Stimulated activated CD4-positive, alpha-beta T cell treated with anti-CD3 and anti-CD28 coated beads, Interleukin-2, amount 100 ng/mL, for 24 hours (primary cell): ENCODE measurements around the gene TRIP12.
"Not testable (repeated sequence)": the region's sequence is repeated elsewhere in the genome, so short reads cannot be mapped to it uniquely, and the experiment has no call there.

Experiments
- DNase-seq, 2 donors: peaks; one replicate each; pipeline ENCODE4 v3.0.0-alpha.2; 2020

TRIP12 gene

DNA sequence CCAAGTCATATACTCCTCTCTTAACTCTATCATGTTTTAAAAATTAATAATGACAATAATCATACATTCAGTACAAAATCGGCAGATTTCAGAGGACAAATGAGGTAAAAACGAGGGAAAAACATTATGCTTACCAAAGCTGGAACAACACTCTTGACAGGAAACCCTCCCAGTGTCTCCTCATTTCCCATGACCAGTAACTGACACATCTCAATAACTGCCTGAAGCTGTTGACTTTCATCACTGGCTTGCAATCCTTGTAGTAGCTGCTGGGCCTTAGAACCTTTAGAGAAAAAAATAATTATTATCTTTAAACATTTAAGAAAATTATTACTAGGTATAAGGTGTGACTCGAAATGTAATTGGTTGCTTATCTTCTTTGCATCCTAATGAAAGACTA, 103.6 kb downstream of the TRIP12 start:
- no peak for DNase-seq

DNA sequence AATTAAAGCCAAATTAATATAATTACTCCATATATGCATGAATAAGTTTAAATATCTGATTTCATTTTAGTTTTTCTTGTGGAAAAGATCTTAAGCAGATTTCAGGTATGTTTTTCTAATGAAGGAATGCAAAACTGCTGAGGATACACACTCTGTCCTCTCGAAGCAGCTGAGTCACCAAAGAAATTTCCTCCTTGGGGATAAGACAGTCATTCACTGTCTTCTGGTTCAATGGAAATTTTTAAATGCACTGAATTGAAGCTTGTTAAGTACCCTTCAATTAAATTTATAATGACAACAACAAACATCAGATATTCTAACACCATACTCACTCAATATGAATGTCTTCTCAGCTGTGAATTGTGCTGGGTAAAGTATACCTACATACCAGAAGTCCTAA, 106.0 kb downstream of the TRIP12 start:
- no peak for DNase-seq

GRCh38 chr2:229815342-229815741, 106.5 kb downstream of the TRIP12 start:
- DNase-seq: no peak

DNA sequence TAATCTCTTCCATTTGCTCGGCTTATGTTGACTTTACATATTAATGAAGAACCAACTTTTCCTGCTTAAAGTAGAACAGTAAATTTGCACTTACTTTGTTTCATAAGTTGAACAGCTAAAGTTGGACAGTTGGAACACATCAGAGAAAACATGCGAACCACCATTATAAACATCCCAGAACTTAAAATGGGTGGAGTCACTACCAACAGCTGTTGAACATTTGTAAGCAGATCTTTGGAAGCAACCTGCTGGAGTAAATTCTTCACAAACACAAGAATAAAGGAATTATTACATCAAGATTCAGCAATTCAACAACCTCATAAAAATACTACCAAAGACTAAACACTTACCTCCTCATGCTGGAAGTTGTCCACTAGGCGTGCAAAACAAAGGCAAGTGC, 111.0 kb downstream of the TRIP12 start:
- no peak for DNase-seq

DNA sequence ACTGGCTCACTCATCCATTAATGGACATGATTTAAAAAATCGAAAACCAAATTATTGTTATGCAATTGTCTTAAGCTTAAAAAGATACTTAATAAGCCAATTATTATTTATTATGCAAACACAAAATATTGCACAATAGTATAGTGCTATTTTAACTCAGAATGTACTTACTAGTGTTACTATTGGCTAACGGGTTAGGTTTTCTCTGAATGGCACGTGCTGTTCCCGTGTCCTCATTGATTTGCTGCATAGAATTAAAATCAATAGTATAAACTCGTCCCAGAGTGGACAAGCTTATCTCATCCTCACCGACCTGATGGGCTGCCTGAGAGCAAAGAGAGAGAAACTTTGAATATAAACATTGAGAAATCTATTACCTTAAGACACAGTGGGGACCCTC, 116.2 kb downstream of the TRIP12 start:
- no peak for DNase-seq

GRCh38 chr2:229802785-229803184, 119.0 kb downstream of the TRIP12 start:
- DNase-seq: no peak

GRCh38 chr2:229800997-229801754, 120.6 kb downstream of the TRIP12 start:
- DNase-seq: peak; percentile 77 to 78

- no peak for DNase-seq
These were observed 123.2 kb downstream of the TRIP12 start for GRCh38 chr2:229798446-229799155.

DNA sequence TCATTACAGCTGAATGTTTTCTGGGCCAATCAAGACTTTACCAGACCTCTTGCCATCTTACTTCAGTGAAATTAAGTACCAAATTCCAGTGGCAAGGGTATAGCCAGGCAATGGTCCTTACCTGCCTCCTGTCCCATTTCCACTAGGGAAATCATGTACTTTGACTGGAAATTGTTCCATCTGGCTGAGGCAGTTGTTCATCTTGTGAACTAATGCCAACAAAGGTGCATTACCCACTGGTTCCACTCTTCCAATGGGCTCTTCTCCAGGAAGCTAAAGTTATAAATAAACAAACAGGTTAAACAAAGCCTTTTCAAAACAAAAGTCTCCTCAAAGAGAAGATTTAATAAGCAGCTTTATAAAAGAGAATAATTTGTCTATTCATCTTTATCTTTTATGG, 126.8 kb downstream of the TRIP12 start:
- no peak for DNase-seq

DNA sequence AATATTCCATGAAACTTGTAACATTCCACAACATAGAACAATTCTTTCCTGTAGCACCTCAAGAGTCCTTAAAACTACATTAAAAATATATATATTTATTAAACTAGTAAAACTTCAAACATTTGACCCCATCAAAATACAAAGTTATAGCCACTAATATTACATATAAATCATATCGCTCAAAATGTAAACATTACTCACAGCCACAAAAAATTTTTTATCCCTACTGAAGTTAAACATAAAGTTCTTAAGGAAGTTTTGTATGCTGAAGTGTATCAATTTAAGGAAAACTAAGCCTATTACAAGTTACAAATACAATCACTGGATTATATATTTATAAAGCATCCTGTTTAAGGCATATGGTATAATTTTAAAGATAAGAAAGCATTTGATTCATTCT, 127.2 kb downstream of the TRIP12 start:
- no peak for DNase-seq

GRCh38 chr2:229786289-229786688, 135.5 kb downstream of the TRIP12 start:
- DNase-seq: not testable (repeated sequence)

DNA sequence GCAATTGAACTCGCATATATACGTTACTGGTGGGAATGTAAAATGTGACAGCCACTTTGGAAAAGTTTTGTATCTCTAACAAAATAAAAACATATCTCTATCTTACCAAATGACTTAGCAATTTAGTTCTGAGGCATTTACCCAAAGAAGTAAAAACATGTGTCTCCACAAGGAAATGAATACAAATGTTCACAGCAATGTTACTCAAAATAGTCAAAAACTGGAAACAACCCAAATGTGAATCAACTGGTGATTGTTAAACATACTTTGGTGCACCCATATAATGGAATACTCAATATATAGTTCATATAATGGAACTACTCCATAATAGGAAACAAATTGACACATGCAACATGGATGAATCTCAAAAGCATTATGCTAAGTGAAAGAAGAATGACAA, 137.0 kb downstream of the TRIP12 start:
- no peak for DNase-seq

DNA sequence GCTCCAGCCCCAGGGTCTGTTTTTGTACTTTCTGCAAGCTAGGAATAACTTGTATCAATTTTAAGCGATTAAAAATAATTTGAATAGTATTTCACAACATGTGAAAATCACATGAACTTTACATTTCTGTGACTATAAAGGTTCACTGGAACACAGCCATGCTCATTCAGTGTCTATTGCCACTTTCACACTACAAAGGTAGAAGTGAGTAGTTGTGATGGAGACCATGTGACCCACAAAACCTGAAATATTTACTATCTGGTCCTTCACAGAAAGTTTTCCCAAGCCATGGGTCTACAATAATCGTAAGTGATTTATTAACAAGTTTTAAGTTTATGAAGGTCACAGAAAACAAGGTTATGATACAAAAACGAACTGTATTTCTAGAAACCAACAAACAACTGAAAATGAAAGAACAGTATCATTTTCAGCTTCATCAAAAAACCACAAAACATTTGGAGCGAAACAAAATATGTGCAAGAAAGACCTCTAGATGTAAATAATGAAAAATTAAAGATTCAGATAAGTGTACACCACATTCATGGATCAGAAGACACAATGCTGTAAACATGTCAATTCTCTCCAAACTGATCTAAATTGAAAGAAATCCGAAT, 138.6 kb downstream of the TRIP12 start:
- no peak for DNase-seq

DNA sequence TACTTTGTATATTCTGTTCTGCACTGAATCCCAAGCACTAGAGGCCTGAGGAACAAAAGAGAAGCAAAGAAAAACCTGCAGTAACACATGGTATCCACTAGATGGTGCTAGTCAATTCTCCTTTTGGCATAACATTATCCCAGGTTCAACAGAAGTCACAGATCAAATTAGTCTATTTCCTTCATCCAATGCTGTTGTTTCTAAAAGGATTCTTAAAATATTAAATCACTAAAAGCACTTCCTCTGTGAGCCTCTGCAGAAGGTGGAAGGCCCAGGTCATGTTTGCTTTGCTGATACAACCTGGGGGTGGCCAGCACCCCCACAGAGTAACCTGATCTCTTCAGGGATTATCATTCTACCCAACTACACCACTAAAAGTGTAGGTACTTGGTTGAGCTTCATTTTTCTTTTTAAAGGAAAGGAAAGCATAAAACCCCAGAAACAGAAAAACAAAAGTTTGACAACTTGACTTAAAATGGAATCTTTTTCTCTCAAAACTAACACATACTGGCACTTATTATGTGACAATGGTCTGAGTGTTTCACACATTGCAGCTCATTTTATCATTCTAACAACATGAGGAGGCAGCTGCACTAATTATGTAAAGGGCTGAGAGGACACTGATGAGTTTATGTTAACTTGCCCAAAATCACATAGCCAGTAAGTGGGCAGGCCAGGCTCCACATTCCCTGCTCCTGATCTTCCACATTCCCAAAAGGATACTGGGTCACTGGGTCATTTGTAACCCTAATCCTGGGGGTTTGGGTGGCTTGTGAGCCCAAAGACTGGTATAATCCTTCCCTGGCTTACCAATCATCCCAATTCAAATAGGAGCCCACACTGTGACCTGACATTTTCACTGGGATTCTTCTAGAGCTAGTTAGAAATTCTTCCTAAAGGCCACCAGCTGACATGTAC, 140.7 kb downstream of the TRIP12 start:
- no peak for DNase-seq

GRCh38 chr2:229779650-229780049, 142.2 kb downstream of the TRIP12 start:
- DNase-seq: no peak

DNA sequence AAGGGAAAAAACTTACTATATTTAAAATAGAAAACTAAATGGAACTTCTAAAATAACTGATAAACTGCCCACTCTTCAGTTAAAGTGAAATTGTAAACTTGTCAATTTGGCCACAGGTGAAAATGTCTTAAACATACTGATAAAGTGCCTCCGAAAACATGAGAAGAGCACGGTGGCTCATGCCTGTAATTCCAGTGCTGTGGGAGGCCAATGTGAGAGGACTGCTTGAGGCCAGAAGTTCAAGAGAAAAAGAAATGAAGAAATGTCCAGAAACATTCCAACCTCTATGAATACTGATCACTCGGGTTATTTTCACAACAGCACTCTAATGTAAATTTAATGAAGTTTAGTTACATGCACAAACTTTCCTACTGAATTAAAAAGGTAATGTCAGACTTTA, 144.1 kb downstream of the TRIP12 start:
- no peak for DNase-seq

GRCh38 chr2:229775614-229776313, 146.0 kb downstream of the TRIP12 start:
- no peak for DNase-seq

DNA sequence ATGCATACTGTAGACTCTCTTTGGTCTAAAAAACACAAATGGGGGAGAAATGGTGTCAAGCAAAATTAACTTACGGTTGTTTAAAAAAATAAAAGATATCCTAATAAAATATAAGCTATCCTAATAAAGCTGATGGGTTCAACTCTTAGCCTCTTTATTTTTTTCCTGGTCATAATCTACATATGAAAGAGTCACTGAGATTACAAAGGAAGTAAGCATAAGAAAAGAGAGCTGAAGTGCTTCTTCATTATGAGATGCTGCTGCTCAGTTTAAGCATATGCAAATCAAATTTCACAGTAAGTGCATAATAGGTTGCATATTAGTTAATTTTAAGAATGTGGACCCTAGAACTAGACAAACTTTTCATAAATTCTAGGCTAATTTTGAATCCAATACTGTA, 147.6 kb downstream of the TRIP12 start:
- DNase-seq: no peak

DNA sequence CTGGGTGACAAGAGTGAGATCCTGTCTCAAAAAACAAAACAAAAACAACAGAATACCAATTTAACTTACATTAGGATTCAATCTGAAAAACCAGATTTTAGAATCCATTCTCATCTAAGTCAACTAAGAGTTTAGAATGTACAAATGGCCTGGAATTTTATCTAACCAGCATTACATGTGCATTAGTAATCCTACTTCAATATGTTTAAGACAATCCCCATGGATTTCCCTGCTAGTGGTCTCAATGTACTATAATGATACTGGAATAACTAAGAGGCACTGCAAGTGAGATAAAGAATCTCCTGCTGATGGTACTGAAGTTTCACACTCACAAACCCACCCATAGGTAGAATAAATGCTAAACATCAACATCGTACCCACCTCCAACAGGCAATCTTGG, 153.6 kb downstream of the TRIP12 start:
- DNase-seq: no peak

GRCh38 chr2:229765721-229766120, 156.1 kb downstream of the TRIP12 start:
- no peak for DNase-seq

DNA sequence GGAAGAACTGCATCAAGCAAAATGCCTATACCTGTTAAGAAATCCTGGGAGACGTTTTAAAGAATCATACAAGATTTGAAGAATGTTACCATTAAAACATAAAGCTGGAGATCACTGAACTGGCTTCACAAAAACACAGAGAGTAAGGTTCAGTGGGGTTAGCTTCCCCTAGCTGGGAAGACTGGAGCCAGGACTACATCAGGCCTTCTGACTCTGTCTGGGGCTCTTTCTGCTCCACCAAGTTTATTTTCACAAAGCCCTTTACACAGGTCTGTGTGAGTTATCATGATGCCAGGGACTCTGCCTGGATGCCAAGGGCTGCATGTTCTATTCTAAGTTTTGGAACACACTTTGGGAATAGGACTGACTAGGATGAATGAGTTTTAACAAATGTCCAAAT, 160.1 kb downstream of the TRIP12 start:
- no peak for DNase-seq

GRCh38 chr2:229757462-229757861, 164.3 kb downstream of the TRIP12 start:
- DNase-seq: not testable (repeated sequence)
